ENCODE results near the gene CKS1B.

CKS1B gene

GRCh38 chr1:154945962-154946850, 28.3 kb upstream of the CKS1B start:
- DNase-seq, result no peak

- no peak for DNase-seq
Observed at GRCh38 chr1:154948079-154948478, 26.4 kb upstream of the CKS1B start.

- DNase-seq, result peak; percentile 65
Observed at GRCh38 chr1:154951901-154952657, 22.4 kb upstream of the CKS1B start.

GRCh38 chr1:154952664-154953063, 21.8 kb upstream of the CKS1B start:
- no peak for DNase-seq

GRCh38 chr1:154953611-154954038, 20.9 kb upstream of the CKS1B start:
- no peak for DNase-seq

GRCh38 chr1:154954541-154954940, 19.9 kb upstream of the CKS1B start:
- DNase-seq, result no peak

- DNase-seq, result peak; percentile 91
Observed at GRCh38 chr1:154955039-154955717, 19.3 kb upstream of the CKS1B start.

- peak; percentile 74 for DNase-seq
Observed at GRCh38 chr1:154955718-154956543, 18.6 kb upstream of the CKS1B start, which contains the start of gene PBXIP1. Gene PBXIP1 (minus strand): TSS chr1:154956099. CDS start chr1:154953721, 2,378 bp downstream.

- DNase-seq, result no peak
Observed at GRCh38 chr1:154956544-154956941, 17.9 kb upstream of the CKS1B start.

GRCh38 chr1:154957091-154957657, 17.3 kb upstream of the CKS1B start:
- no peak for DNase-seq

GRCh38 chr1:154958036-154958435, 16.4 kb upstream of the CKS1B start:
- no peak for DNase-seq

GRCh38 chr1:154958681-154959425, 15.6 kb upstream of the CKS1B start:
- DNase-seq, result no peak

GRCh38 chr1:154959426-154959780, 15.1 kb upstream of the CKS1B start:
- DNase-seq, result no peak

- DNase-seq, result no peak
Observed at GRCh38 chr1:154960446-154961136, 13.9 kb upstream of the CKS1B start.

- DNase-seq, result peak; percentile 77
Observed at GRCh38 chr1:154961207-154962155, 13.0 kb upstream of the CKS1B start, which contains the start of gene PYGO2. Gene PYGO2 (minus strand): TSS chr1:154961782. CDS start chr1:154961576, 206 bp downstream.

GRCh38 chr1:154962156-154962749, 12.2 kb upstream of the CKS1B start:
- DNase-seq, result no peak

- no peak for DNase-seq
Observed at GRCh38 chr1:154962795-154963330, 11.6 kb upstream of the CKS1B start.

GRCh38 chr1:154963643-154964042, 10.8 kb upstream of the CKS1B start:
- no peak for DNase-seq

- DNase-seq, result no peak
Observed at GRCh38 chr1:154964359-154964758, 10.1 kb upstream of the CKS1B start.

All from activated CD4-positive, alpha-beta T cell treated with anti-CD3 and anti-CD28 coated beads, Interleukin-2, amount 50 U/mL, for 1 hour (primary cell).